HepG2 (cell line): Measurements from ENCODE around the gene NELFB. TPM values are rescaled to one million over a fixed set of nuclear protein-coding genes. Genes with fewer than 3 reads are reported as not detected.

Source experiments
- ATAC-seq: fragments of 200-7000 bp; cut with Tn5 transposase; 3 replicates; pipeline ENCODE4 v1.9.1; 2020; ENCODE audit warnings: mild to moderate bottlenecking, moderate library complexity
- BruUV-seq: library from RNA; stranded (reverse); fragments of 400-500 nt; replicated peaks from 2 replicates; lab custom pipeline; 2021; lab: Mats Ljungman, UMichigan
- CTCF ChIA-PET: fragments of 300-600 bp; formaldehyde crosslinking; extraction: SDS; loops from one replicate; lab custom pipeline; 2021; ENCODE audit warnings: low total read pairs, inconsistent platforms, low intra/inter-chr PET ratio; lab: Yijun Ruan, JAX
- POLR2A ChIA-PET: fragments of 350-600 bp; sonication (Branson Sonifier 250); formaldehyde crosslinking; loops from one replicate; lab custom pipeline; 2020; ENCODE audit warnings: antibody characterized with exemption, inconsistent platforms; lab: Yijun Ruan, JAX
- DNase-seq: peaks from one replicate; pipeline ENCODE4 v3.0.0-alpha.2; 2015; ENCODE audit warnings: low spot score
- FAIRE-seq: peaks from 3 replicates; lab custom pipeline; 2011; peaks lifted over from hg19 to GRCh38; lab: Jason Lieb, UNC
- H2AFZ ChIP-seq: one replicate; pipeline ENCODE4 v1.6.1; 2011; ENCODE audit warnings: low read length, inconsistent platforms
- H3K27ac ChIP-seq: fragments of 300-600 bp; 3 replicates; pipeline ENCODE4 v1.8.0; 2011; ENCODE audit warnings: mixed run types, mild to moderate bottlenecking, mixed read lengths, low read length, inconsistent platforms; ENCODE audit not compliant: insufficient read depth; ENCODE audit errors: extremely low read length
- H3K27me3 ChIP-seq, 2 experiments: fragments of 200-600 bp in 1 of 2; 2 replicates in 1 of 2; 3 replicates in 1 of 2; pipeline versions ENCODE4 v1.6.0 to v1.8.0; 2011; ENCODE audit warnings: low read length in 2 of 2, mild to moderate bottlenecking in 2 of 2, moderate library complexity in 2 of 2, inconsistent platforms in 1 of 2; ENCODE audit not compliant: insufficient read depth in 2 of 2, control insufficient read depth in 1 of 2
- H3K36me3 ChIP-seq, 2 experiments: fragments of 200-600 bp in 1 of 2; replicated peaks in 1 of 2; 2 replicates in 1 of 2; 3 replicates in 1 of 2; pipeline versions ENCODE4 v1.5.1 to v1.8.0; 2011; ENCODE audit warnings: low read length in 2 of 2, inconsistent platforms in 1 of 2; ENCODE audit not compliant: insufficient read depth in 2 of 2, control insufficient read depth in 1 of 2
- H3K4me1 ChIP-seq: 2 replicates; pipeline ENCODE4 v1.5.1; 2012; ENCODE audit warnings: low read length, inconsistent platforms; ENCODE audit not compliant: insufficient read depth
- H3K4me2 ChIP-seq: 2 replicates; pipeline ENCODE4 v1.6.0; 2011; ENCODE audit warnings: low read depth, low read length, inconsistent platforms
- H3K4me3 ChIP-seq, 3 experiments: fragments of 200-600 bp in 1 of 3; sonication (generic), shearing (Covaris generic) in 1 of 3; replicated peaks in 1 of 3; 2 replicates each; pipeline ENCODE4 v1.5.1; 2011 to 2016; ENCODE audit warnings: low read length in 3 of 3, inconsistent platforms in 2 of 3, low read depth in 2 of 3, mild to moderate bottlenecking in 2 of 3, control low read depth in 1 of 3, mixed read lengths in 1 of 3; ENCODE audit not compliant: insufficient read depth in 1 of 3
- H3K79me2 ChIP-seq: one replicate; pipeline ENCODE4 v1.6.1; 2011; ENCODE audit warnings: low read length, inconsistent platforms; ENCODE audit not compliant: insufficient read depth
- H3K9ac ChIP-seq: 2 replicates; pipeline ENCODE4 v1.6.0; 2011; ENCODE audit warnings: mild to moderate bottlenecking, low read depth, low read length, inconsistent platforms; ENCODE audit not compliant: insufficient read depth
- H3K9me3 ChIP-seq: 2 replicates; pipeline ENCODE4 v1.5.1; 2012; ENCODE audit warnings: mild to moderate bottlenecking, low read length
- H4K20me1 ChIP-seq: 2 replicates; pipeline ENCODE4 v1.6.0; 2011; ENCODE audit warnings: inconsistent platforms, mild to moderate bottlenecking, low read length, moderate library complexity; ENCODE audit not compliant: insufficient read depth
- KAT8 ChIP-seq: IDR thresholded peaks from 2 replicates; pipeline ENCODE4 v1.6.1; 2016; ENCODE audit warnings: missing genetic modification reagents, missing compliant biosample characterization
- PBX3 ChIP-seq: sonication (generic); formaldehyde crosslinking; IDR thresholded peaks from 2 replicates; pipeline ENCODE4 v1.8.1; 2023; ENCODE audit warnings: missing genetic modification reagents, inconsistent platforms, borderline replicate concordance
- WGBS: methylation state at CpG from one replicate; pipeline ENCODE4 v1.1.6; 2017; ENCODE audit warnings: low lambda C conversion rate; 5-methylcytosine and 5-hydroxymethylcytosine counted together
- in situ Hi-C: cut with HindIII; loops from 2 replicates; pipeline ENCODE4 v1.10.0; 2017; ENCODE audit warnings: low pct_unique_long_range_greater_than_20kb; ENCODE audit not compliant: extremely low pct_ligation_motif_present
- intact Hi-C: fragments of 100-400 bp; cut with micrococcal nuclease; formaldehyde crosslinking; loops from one replicate; pipeline ENCODE4 v1.10.0; 2022; ENCODE audit not compliant: unreplicated experiment
- polyA plus RNA-seq, 8 experiments: library from polyadenylated mRNA; depleted of rRNA in 3 of 8; stranded (reverse) in 7 of 8; unstranded in 1 of 8; fragments of >200 nt; fragmentation: Illumina TruSeq in 4 of 8; extraction: Trizol in 4 of 8; gene quantifications; 2 replicates each; pipeline versions ENCODE4 v1.2.1 to v1.2.3, GENCODE V29; 2011 to 2016; ENCODE audit warnings: low read depth in 4 of 8, missing spikeins in 1 of 8, mixed read lengths in 1 of 8; ENCODE audit not compliant: insufficient read depth in 1 of 8
- total RNA-seq, 5 experiments: library from RNA; depleted of rRNA; stranded (reverse); fragments of >200 nt; fragmentation: Illumina TruSeq; extraction: Trizol; gene quantifications; 2 replicates each; pipeline ENCODE4 v1.2.3, GENCODE V29; 2016; ENCODE audit warnings: low read depth in 1 of 5

Gene NELFB
- total and polyA plus RNA-seq, 2 of the 13 experiments (the other 11 are each of a cell fraction or from before 2014, with no cell fraction given), result 26.5 to 45.8 TPM

GRCh38 chr9:137215196-137215986 lies 39.7 kb upstream of the NELFB start:
- no TSS peak for BruUV-seq

More at GRCh38 chr9:137215196-137215986, 39.7 kb upstream of the NELFB start:
- Histone ChIP-seq H3K4me3 (no peak overlapping the region), H3K4me1 (peaks cover 29% of the 10 kb centered on the region), H3K27ac (no peak overlapping the region), H3K9ac (no peak overlapping the region), H3K36me3 (no peaks in the 10 kb centered on the region; a peak in 1 of 5 replicates)
- WGBS, result 98% methylated on average over 15 of the region's 22 CpGs
- no peak for TF ChIP-seq KAT8 (CRISPR knock-in tag)
- TF ChIP-seq PBX3 (CRISPR knock-in tag), result no peak
- TF ChIP-seq, all 625 proteins: peak for 0
- Histone ChIP-seq H3K9me3 (no peaks in the 10 kb centered on the region), H3K79me2 (peaks cover 3% of the 10 kb centered on the region), H4K20me1 (peaks cover 4% of the 10 kb centered on the region; the same call in 1 of the 2 replicates), H3K27me3 (no peaks in the 10 kb centered on the region), H3K4me2 (no peak overlapping the region), H2AFZ (no peak overlapping the region)
- intact Hi-C loops (no loop called here), in situ Hi-C loops (no loop called here)
- ATAC-seq, result no peak
- ChIA-PET CTCF (no interaction called here), POLR2A (interaction anchor here (1.3 to 13.4 kb wide), 2 partner anchors 11 to 16 kb away, joined by 3 to 225 read pairs; partner anchors contain the start of genes NDOR1, TMEM203 and TPRN)
- DNase-seq, result no peak
- no peak for FAIRE-seq
